Stimulated activated CD8-positive, alpha-beta memory T cell treated with anti-CD3 and anti-CD28 coated beads, Interleukin-15, amount 100 ng/mL, for 4 hours (primary cell): Measurements from ENCODE around the gene ASB17.
"Not testable (repeated sequence)": the region's sequence is repeated elsewhere in the genome, so short reads cannot be mapped to it uniquely, and the experiment has no call there.

Experiments used
- DNase-seq, 2 donors: peaks; one replicate each; pipeline ENCODE4 v3.0.0-alpha.2; 2020; ENCODE audit warnings: low read depth in 2 of 2

Gene ASB17

GRCh38 chr1:75932304-75932703, at the start of gene ASB17:
TSS of gene ASB17 (minus strand) at chr1:75932404. CDS start at chr1:75932291, 113 bp downstream.
- no peak for DNase-seq

- no peak for DNase-seq
Measured at GRCh38 chr1:75980972-75981897, 49.0 kb upstream of the ASB17 start.

- no peak for DNase-seq
Measured at GRCh38 chr1:75970631-75971030, 38.4 kb upstream of the ASB17 start.

GRCh38 chr1:75969550-75969949, 37.3 kb upstream of the ASB17 start:
- DNase-seq: no peak

GRCh38 chr1:75967719-75968118, 35.5 kb upstream of the ASB17 start:
- DNase-seq: no peak

GRCh38 chr1:75964760-75965408, 32.7 kb upstream of the ASB17 start:
- no peak for DNase-seq

- not testable (repeated sequence) for DNase-seq
Measured at GRCh38 chr1:75964110-75964759, 32.0 kb upstream of the ASB17 start.

GRCh38 chr1:75954586-75954985, 22.4 kb upstream of the ASB17 start:
- DNase-seq: no peak

GRCh38 chr1:75953461-75953860, 21.3 kb upstream of the ASB17 start:
- DNase-seq: no peak

GRCh38 chr1:75952016-75952415, 19.8 kb upstream of the ASB17 start:
- DNase-seq: no peak

- no peak for DNase-seq
Measured at GRCh38 chr1:75950176-75950575, 18.0 kb upstream of the ASB17 start.

GRCh38 chr1:75943037-75943436, 10.8 kb upstream of the ASB17 start:
- DNase-seq: not testable (repeated sequence)

- no peak for DNase-seq
Measured at GRCh38 chr1:75937034-75937433, 4.8 kb upstream of the ASB17 start.

GRCh38 chr1:75922698-75923097, 9.5 kb downstream of the ASB17 start:
- DNase-seq: no peak

- no peak for DNase-seq
Measured at GRCh38 chr1:75916834-75917233, 15.4 kb downstream of the ASB17 start.

GRCh38 chr1:75908717-75909152, 23.5 kb downstream of the ASB17 start:
- no peak for DNase-seq

- no peak for DNase-seq
Measured at GRCh38 chr1:75901371-75901770, 30.8 kb downstream of the ASB17 start.

- no peak for DNase-seq
Measured at GRCh38 chr1:75884437-75884836, 47.8 kb downstream of the ASB17 start.

- DNase-seq: no peak
Measured at GRCh38 chr1:75879985-75880384, 52.2 kb downstream of the ASB17 start.

GRCh38 chr1:75870951-75871350, 61.3 kb downstream of the ASB17 start:
- DNase-seq: no peak
